GM12878 (cell line): ENCODE results near the gene CLIC6. TPM values are rescaled to one million over a fixed set of nuclear protein-coding genes. Genes with fewer than 3 reads are reported as not detected.

Experiments used
- ATAC-seq: fragments of 200-7000 bp; cut with Tn5 transposase; 3 replicates; pipeline ENCODE4 v1.9.1; 2020; ENCODE audit warnings: mild to moderate bottlenecking, moderate library complexity
- BruUV-seq: library from RNA; stranded (reverse); fragments of 400-500 nt; replicated peaks from 2 replicates; lab custom pipeline; 2021; lab: Mats Ljungman, UMichigan
- CTCF ChIA-PET: fragments of 300-600 bp; sonication (Branson Sonifier 250); formaldehyde crosslinking; extraction: SDS; loops from one replicate; lab custom pipeline; 2021; ENCODE audit warnings: inconsistent platforms; lab: Yijun Ruan, JAX
- POLR2A ChIA-PET: fragments of 350-600 bp; formaldehyde crosslinking; extraction: SDS; loops from one replicate; lab custom pipeline; 2021; ENCODE audit warnings: inconsistent platforms; lab: Charles Lee
- RAD21 ChIA-PET: fragments of 300-600 bp; sonication (Branson Sonifier 250); formaldehyde crosslinking; loops from one replicate; lab custom pipeline; 2023; ENCODE audit warnings: antibody characterized with exemption; ENCODE audit not compliant: unreplicated experiment; lab: Charles Lee
- SMC1A ChIA-PET: fragments of 300-600 bp; sonication (Branson Sonifier 250); formaldehyde crosslinking; loops from one replicate; lab custom pipeline; 2023; ENCODE audit not compliant: unreplicated experiment, uncharacterized antibody; lab: Charles Lee
- DNase-seq: peaks from one replicate; pipeline ENCODE4 v3.0.0-alpha.2; 2011; ENCODE audit warnings: low read depth, low spot score
- FAIRE-seq: peaks from 3 replicates; lab custom pipeline; 2011; peaks lifted over from hg19 to GRCh38; lab: Jason Lieb, UNC
- H2AFZ ChIP-seq: 2 replicates; pipeline ENCODE4 v1.6.0; 2011; ENCODE audit warnings: low read depth, low read length, control low read depth; ENCODE audit not compliant: control insufficient read depth
- H3K27ac ChIP-seq: 2 replicates; pipeline ENCODE4 v1.5.1; 2011; ENCODE audit warnings: control low read depth; ENCODE audit not compliant: control insufficient read depth, insufficient read depth
- H3K27me3 ChIP-seq, 2 experiments: replicated peaks in 1 of 2; 2 replicates each; pipeline versions ENCODE4 v1.6.0 to v1.6.1; 2011; ENCODE audit warnings: low read length in 1 of 2; ENCODE audit not compliant: control insufficient read depth in 2 of 2, insufficient read depth in 2 of 2
- H3K36me3 ChIP-seq, 2 experiments: 2 replicates each; pipeline ENCODE4 v1.5.1; 2011; ENCODE audit warnings: low read length in 1 of 2; ENCODE audit not compliant: control insufficient read depth in 2 of 2, insufficient read depth in 2 of 2
- H3K4me1 ChIP-seq: 2 replicates; pipeline ENCODE4 v1.6.1; 2011; ENCODE audit warnings: mild to moderate bottlenecking, low read length, moderate library complexity, mixed read lengths; ENCODE audit not compliant: control insufficient read depth, insufficient read depth
- H3K4me2 ChIP-seq: 2 replicates; pipeline ENCODE4 v1.6.0; 2011; ENCODE audit warnings: control low read depth; ENCODE audit not compliant: control insufficient read depth, insufficient read depth
- H3K4me3 ChIP-seq: fragments of 200-600 bp; sonication (generic); 2 replicates; pipeline ENCODE4 v1.5.1; 2016
- H3K79me2 ChIP-seq: 2 replicates; pipeline ENCODE4 v1.6.0; 2011; ENCODE audit warnings: low read length; ENCODE audit not compliant: control insufficient read depth, insufficient read depth
- H3K9ac ChIP-seq: 2 replicates; pipeline ENCODE4 v1.8.0; 2011; ENCODE audit warnings: low read length, control low read depth, mixed read lengths; ENCODE audit not compliant: control insufficient read depth, insufficient read depth
- H3K9me3 ChIP-seq: replicated peaks from 3 replicates; pipeline ENCODE4 v1.5.1; 2011; ENCODE audit warnings: mild to moderate bottlenecking, low read length; ENCODE audit not compliant: control insufficient read depth, insufficient read depth
- H4K20me1 ChIP-seq: 2 replicates; pipeline ENCODE4 v1.6.0; 2011; ENCODE audit not compliant: control insufficient read depth, insufficient read depth
- BACH1 ChIP-seq: fragments of 450-650 bp; IDR thresholded peaks from 2 replicates; pipeline ENCODE4 v1.6.1; 2017; ENCODE audit warnings: mild to moderate bottlenecking, borderline replicate concordance
- BRCA1 ChIP-seq: IDR thresholded peaks from 2 replicates; pipeline ENCODE4 v1.6.1; 2011; ENCODE audit warnings: low read depth, low read length, improper control_type of control experiment
- CREM ChIP-seq: IDR thresholded peaks from 2 replicates; pipeline ENCODE4 v1.6.1; 2014; ENCODE audit warnings: antibody characterized with exemption, low read depth
- EGR1 ChIP-seq, 2 experiments: IDR thresholded peaks; 1 replicate in 1 of 2; 2 replicates in 1 of 2; pipeline ENCODE4 v1.6.1; 2011 to 2012; ENCODE audit warnings: low read depth in 2 of 2, low read length in 2 of 2, borderline replicate concordance in 1 of 2, mild to moderate bottlenecking in 1 of 2, moderate library complexity in 1 of 2
- NRF1 ChIP-seq: conservative IDR thresholded peaks from 2 replicates; pipeline ENCODE4 v1.6.1; 2011; ENCODE audit warnings: mild to moderate bottlenecking, low read depth, low read length, improper control_type of control experiment
- WGBS: methylation state at CpG from one replicate; pipeline ENCODE4 v1.1.6; 2016; ENCODE audit warnings: low lambda C conversion rate; ENCODE audit not compliant: insufficient replicate concordance, insufficient coverage; ENCODE audit errors: missing lambda C conversion rate; 5-methylcytosine and 5-hydroxymethylcytosine counted together
- in situ Hi-C: fragments of 300-500 bp; cut with MboI; formaldehyde crosslinking; loops from 9 replicates; pipeline ENCODE4 v1.14.3; 2018; ENCODE audit warnings: mixed read lengths
- intact Hi-C: fragments of 100-400 bp; cut with micrococcal nuclease; formaldehyde crosslinking; loops from one replicate; pipeline ENCODE4 v1.14.2; 2022; ENCODE audit not compliant: unreplicated experiment
- polyA plus RNA-seq, 11 experiments: library from polyadenylated mRNA; depleted of rRNA in 4 of 11; unstranded in 6 of 11; stranded (reverse) in 5 of 11; fragments of >200 nt; fragmentation: Nextera tagmentation in 4 of 11; fragmentation: Illumina TruSeq in 1 of 11; extraction: Ambion mirVana in 4 of 11; extraction: Trizol in 1 of 11; gene quantifications; 1 replicate in 1 of 11; 2 replicates in 10 of 11; pipeline versions ENCODE4 v1.2.1 to v1.2.3, GENCODE V29; 2011 to 2016; ENCODE audit warnings: inconsistent platforms in 2 of 11, missing spikeins in 2 of 11, low read depth in 1 of 11
- total RNA-seq, 4 experiments: library from RNA; depleted of rRNA in 3 of 4; stranded (reverse); fragments of >200 nt in 3 of 4; fragmentation: Illumina TruSeq in 1 of 4; extraction: Trizol in 1 of 4; gene quantifications; 2 replicates each; pipeline versions ENCODE4 v1.2.1 to v1.2.3, GENCODE V29; 2013 to 2021

The CLIC6 gene
- total and polyA plus RNA-seq, 10 of the 15 experiments (the other 5 are each of a cell fraction or from before 2014, with no cell fraction given): 5.7 to 34.1 (median 11.2) TPM

- TF ChIP-seq BACH1 (no peak), NRF1 (no peak), EGR1 (IDR thresholded peaks at IDR 0.05; ENCODE audit: borderline replicate concordance in 1 of 2, low read depth in 2 of 2, low read length in 2 of 2) (no peak), CREM (no peak)
Measured at GRCh38 chr21:34648739-34649297, 20.0 kb upstream of the CLIC6 start (continued).

GRCh38 chr21:34649400-34649799 is 19.4 kb upstream of the CLIC6 start:
- no peak for DNase-seq
- ChIA-PET CTCF (interaction anchor here (1.2 to 2.8 kb wide), 3 partner anchors 10 to 44 kb away, joined by 4 to 11 read pairs (median 4); no protein-coding TSS in a partner anchor), RAD21 (interaction anchor here (0.5 to 1.4 kb wide), 2 partner anchors 19 to 25 kb away, joined by 3 read pairs; no protein-coding TSS in a partner anchor), SMC1A (interaction anchor here (1.7 kb wide), 1 partner anchor 10 kb away, joined by 8 read pairs; no protein-coding TSS in a partner anchor), POLR2A (interaction anchor here (1.0 kb wide), 1 partner anchor 10 kb away, joined by 3 read pairs; no protein-coding TSS in a partner anchor)
- Histone ChIP-seq H2AFZ (no peak overlapping the region), H3K27me3 (no peaks in the 10 kb centered on the region), H3K4me1 (no peaks in the 10 kb centered on the region; the same call in 1 of the 2 replicates), H3K4me2 (no peak overlapping the region), H3K9ac (no peak overlapping the region), H3K36me3 (no peaks in the 10 kb centered on the region), H3K9me3 (no peaks in the 10 kb centered on the region; the same call in 1 of the 3 replicates), H4K20me1 (no peaks in the 10 kb centered on the region), H3K79me2 (no peaks in the 10 kb centered on the region), H3K4me3 (no peak overlapping the region), H3K27ac (no peak overlapping the region)
- TF ChIP-seq BRCA1: no peak
- in situ Hi-C loops: no loop called here
- intact Hi-C loops: no loop called here
- WGBS: 44% methylated on average over 3 of the region's 3 CpGs
- no peak for FAIRE-seq
- BruUV-seq: no TSS peak
- ATAC-seq: no peak
